Measurements from ENCODE around the gene XPNPEP2.

Gene XPNPEP2

DNA sequence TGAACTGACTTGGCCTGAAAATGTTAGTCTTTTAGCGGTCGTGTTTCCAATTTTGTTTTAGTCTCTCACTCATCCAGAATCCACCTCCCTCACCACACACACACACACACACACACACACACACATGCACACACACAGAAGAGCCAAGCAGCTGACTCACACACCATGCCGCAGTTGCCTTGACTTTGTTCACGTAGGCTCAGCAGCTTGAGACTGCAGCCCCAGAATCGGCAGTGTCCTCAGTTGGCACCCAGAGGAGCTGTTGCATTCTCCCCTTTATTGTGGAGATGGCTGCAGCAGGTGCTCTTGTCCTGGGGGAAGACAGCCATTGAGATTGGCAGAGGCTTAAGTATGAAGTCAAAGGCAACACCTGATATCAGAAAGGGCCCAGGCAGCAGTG is 20.9 kb upstream of the XPNPEP2 start:
- in situ Hi-C loops (cut with HindIII; ENCODE audit: low sequenced_read_pairs): loop anchor here (25.0 kb wide), 1 partner anchor 106 kb away; no protein-coding TSS in a partner anchor
- no peak for DNase-seq (ENCODE audit: low read depth)
- TF ChIP-seq, protein P1, sequence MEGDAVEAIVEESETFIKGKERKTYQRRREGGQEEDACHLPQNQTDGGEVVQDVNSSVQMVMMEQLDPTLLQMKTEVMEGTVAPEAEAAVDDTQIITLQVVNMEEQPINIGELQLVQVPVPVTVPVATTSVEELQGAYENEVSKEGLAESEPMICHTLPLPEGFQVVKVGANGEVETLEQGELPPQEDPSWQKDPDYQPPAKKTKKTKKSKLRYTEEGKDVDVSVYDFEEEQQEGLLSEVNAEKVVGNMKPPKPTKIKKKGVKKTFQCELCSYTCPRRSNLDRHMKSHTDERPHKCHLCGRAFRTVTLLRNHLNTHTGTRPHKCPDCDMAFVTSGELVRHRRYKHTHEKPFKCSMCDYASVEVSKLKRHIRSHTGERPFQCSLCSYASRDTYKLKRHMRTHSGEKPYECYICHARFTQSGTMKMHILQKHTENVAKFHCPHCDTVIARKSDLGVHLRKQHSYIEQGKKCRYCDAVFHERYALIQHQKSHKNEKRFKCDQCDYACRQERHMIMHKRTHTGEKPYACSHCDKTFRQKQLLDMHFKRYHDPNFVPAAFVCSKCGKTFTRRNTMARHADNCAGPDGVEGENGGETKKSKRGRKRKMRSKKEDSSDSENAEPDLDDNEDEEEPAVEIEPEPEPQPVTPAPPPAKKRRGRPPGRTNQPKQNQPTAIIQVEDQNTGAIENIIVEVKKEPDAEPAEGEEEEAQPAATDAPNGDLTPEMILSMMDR (IDR thresholded peaks at IDR 0.05; ENCODE audit: low read depth, low read length, missing control alignments): no peak
- no peak overlapping the region for H3K4me3 ChIP-seq (ENCODE audit: low read depth, low read length)

DNA sequence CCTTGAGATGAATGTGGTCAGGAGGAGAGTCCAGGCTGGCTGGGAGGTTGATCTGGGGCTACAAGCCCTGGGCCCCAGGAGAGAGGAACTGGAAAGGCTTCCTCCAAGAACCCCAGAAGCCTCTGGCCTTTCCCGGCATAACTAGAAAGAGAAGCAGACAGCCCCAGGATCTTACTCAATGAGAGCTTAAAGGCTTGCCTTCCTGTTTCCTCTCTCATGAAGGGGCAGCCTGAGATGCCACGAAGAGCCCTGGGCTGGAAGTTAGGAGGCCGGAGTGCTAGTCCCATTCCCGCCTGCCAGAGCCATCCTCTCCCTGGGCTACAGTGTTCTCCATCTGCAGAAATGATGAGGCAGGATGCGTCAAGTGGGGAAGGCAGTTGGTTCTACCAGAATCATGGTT is 20.1 kb upstream of the XPNPEP2 start:
- H3K4me3 ChIP-seq (ENCODE audit: low read depth, low read length): no peak overlapping the region
- no peak for DNase-seq (ENCODE audit: low read depth)
- in situ Hi-C loops (cut with HindIII; ENCODE audit: low sequenced_read_pairs): loop anchor here (25.0 kb wide), 1 partner anchor 106 kb away; no protein-coding TSS in a partner anchor
- TF ChIP-seq, protein P1 (IDR thresholded peaks at IDR 0.05; ENCODE audit: low read depth, low read length, missing control alignments): no peak

DNA sequence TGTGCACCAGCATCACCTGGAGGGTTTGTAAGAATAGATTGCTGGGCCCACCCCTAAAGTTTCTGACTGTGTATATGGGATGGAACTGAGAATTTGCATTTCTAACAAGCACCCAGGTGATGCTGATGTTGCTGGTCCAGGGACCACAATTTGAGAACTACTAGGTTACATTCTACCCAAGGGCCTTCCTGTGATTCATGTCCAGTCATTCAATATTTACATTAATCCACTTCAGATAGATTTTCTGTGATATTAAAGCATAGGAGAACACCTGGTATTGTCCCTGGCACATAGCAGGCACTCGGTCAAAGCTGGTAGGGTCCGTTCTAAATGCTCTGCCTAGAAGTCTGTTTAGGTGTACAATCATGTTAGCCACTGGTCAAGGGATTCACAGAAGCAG is 19.5 kb upstream of the XPNPEP2 start:
- no peak for DNase-seq (ENCODE audit: low read depth)
- no peak overlapping the region for H3K4me3 ChIP-seq (ENCODE audit: low read depth, low read length)
- in situ Hi-C loops (cut with HindIII; ENCODE audit: low sequenced_read_pairs): loop anchor here (25.0 kb wide), 1 partner anchor 107 kb away; no protein-coding TSS in a partner anchor
- TF ChIP-seq, protein P1 (IDR thresholded peaks at IDR 0.05; ENCODE audit: low read depth, low read length, missing control alignments): no peak

DNA sequence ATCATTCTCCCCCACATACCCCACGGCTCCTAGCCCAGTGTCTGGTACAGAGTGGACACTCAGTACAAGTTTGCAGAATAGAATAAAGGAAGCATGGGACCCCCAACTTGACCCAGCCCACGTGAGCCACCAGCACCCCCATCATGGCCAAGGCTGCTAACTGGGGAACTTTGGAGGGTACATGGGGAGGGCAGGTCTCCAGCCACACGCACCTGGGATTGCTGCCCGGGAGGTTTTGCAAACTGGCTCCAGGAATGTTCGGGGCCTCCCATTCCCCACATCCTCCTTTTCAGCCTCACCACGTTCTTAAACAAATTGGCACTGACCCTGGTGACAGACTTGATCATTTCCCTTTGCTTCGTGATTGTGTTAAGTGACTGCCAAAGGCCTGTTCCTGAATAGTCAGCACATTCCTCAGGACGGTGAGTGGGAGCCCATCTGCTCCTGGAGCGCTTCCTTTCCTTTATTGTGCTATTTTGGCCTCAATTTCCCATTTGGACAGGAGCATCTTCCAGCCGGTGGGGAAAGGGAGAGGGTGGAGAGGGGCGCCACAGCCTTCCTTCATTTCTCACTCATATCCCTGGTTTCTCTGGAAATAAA is 18.7 kb upstream of the XPNPEP2 start:
- in situ Hi-C loops (cut with HindIII; ENCODE audit: low sequenced_read_pairs): loop anchor here (25.0 kb wide), 1 partner anchor 108 kb away; no protein-coding TSS in a partner anchor
- no peak for DNase-seq (ENCODE audit: low read depth)
- TF ChIP-seq, protein P1 (IDR thresholded peaks at IDR 0.05; ENCODE audit: low read depth, low read length, missing control alignments): no peak
- no peak overlapping the region for H3K4me3 ChIP-seq (ENCODE audit: low read depth, low read length)

DNA sequence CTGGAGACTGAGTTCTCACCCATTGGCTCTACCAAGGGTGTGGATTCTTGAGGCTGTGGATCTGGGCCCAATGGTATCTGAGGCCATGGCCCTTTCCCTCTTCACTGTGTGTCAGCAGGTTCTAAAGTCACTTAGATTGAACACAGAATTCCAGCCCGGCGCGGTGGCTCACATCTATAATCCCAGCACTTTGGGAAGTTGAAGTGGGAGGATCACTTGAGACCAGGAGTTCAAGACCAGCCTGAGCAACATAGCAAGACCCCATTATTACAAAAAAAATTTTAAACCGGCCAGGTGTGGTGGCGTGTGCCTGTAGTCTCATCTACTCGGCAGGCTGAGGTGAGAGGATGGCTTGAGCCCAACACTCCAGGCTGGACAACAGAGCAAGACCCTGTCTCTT is 18.0 kb upstream of the XPNPEP2 start:
- H3K4me3 ChIP-seq (ENCODE audit: low read depth, low read length): no peak overlapping the region
- TF ChIP-seq, protein P1 (IDR thresholded peaks at IDR 0.05; ENCODE audit: low read depth, low read length, missing control alignments): no peak
- no peak for DNase-seq (ENCODE audit: low read depth)
- in situ Hi-C loops (cut with HindIII; ENCODE audit: low sequenced_read_pairs): loop anchor here (25.0 kb wide), 1 partner anchor 108 kb away; no protein-coding TSS in a partner anchor

DNA sequence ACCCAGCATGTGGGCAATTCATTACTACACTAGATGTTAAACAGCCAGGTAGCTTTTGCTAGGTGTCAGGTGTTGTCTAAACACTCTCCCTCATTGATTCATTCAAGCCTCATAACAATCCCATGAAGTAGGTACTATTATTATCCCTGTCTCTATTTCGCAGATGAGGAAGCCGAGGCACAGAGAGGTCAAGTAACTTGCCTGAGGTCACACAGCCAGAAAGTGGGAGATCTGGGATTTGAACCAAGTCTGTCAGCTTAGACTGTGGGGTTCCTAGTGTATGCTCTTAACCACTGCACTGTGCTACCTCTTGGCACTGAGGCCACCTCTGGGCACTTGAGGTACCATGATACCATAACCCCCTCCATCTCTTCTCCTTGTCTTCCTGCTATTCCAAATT is 17.4 kb upstream of the XPNPEP2 start:
- TF ChIP-seq, protein P1 (IDR thresholded peaks at IDR 0.05; ENCODE audit: low read depth, low read length, missing control alignments): no peak
- no peak overlapping the region for H3K4me3 ChIP-seq (ENCODE audit: low read depth, low read length)
- in situ Hi-C loops (cut with HindIII; ENCODE audit: low sequenced_read_pairs): loop anchor here (25.0 kb wide), 1 partner anchor 109 kb away; no protein-coding TSS in a partner anchor
- no peak for DNase-seq (ENCODE audit: low read depth)

All from astrocyte of the cerebellum (primary cell).